ENCODE results near the gene COMMD9.

DNA sequence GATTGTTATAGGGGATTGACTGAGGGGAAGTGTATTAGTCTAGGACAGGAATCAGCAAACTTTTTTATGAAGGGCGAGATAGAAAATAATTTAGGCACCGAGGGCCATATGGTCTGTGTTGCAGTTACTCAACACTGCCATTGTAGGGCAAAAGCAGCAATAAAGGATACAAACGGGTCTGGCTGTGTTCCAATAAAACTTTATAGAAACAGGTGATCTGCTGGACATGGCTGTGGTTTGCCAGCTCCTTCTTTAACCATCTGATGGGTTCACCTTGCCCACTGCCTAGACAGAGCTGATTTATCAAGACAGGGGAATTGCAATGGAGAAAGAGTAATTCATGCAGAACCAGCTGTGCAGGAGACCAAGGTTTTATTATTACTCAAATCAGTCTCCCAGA, 26.8 kb upstream of the COMMD9 start:
- TF ChIP-seq POLR2A (IDR thresholded peaks at IDR 0.05) = no peak
- TF ChIP-seq POLR2AphosphoS5 (IDR thresholded peaks at IDR 0.05; ENCODE audit: insufficient read depth in 1 of 2, low read depth in 1 of 2) = no peak
